ENCODE measurements around the gene ACSM4.
"Not testable (repeated sequence)": the region's sequence is repeated elsewhere in the genome, so short reads cannot be mapped to it uniquely, and the experiment has no call there.

Gene ACSM4

DNA sequence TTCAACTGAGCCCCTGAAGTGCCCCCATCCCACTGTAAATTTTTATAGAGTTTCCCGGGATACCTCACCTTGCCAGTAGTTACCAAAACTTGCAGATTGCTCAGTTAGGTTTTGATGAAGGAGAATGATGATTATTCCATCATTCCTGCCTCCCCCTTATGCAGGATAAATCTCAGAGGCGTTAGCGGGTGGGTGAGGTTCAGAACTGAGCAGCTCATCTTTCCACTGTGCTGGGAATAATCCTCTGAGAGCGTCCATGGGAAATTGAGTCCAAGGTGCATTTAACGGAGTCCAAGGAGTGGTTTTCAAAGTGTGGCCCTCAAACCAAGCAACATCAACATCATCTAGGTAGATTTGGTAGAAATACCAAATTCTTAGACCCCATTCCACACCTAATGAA lies 18.7 kb downstream of the ACSM4 start:
- TF ChIP-seq, protein P1, sequence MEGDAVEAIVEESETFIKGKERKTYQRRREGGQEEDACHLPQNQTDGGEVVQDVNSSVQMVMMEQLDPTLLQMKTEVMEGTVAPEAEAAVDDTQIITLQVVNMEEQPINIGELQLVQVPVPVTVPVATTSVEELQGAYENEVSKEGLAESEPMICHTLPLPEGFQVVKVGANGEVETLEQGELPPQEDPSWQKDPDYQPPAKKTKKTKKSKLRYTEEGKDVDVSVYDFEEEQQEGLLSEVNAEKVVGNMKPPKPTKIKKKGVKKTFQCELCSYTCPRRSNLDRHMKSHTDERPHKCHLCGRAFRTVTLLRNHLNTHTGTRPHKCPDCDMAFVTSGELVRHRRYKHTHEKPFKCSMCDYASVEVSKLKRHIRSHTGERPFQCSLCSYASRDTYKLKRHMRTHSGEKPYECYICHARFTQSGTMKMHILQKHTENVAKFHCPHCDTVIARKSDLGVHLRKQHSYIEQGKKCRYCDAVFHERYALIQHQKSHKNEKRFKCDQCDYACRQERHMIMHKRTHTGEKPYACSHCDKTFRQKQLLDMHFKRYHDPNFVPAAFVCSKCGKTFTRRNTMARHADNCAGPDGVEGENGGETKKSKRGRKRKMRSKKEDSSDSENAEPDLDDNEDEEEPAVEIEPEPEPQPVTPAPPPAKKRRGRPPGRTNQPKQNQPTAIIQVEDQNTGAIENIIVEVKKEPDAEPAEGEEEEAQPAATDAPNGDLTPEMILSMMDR (IDR thresholded peaks at IDR 0.05; ENCODE audit: borderline replicate concordance, control extremely low read depth, extremely low read depth, insufficient read depth, missing control alignments): no peak
- DNase-seq (ENCODE audit: low spot score): no peak
- in situ Hi-C loops (cut with MboI; ENCODE audit: low sequenced_read_pairs, unreplicated experiment): no loop called here

DNA sequence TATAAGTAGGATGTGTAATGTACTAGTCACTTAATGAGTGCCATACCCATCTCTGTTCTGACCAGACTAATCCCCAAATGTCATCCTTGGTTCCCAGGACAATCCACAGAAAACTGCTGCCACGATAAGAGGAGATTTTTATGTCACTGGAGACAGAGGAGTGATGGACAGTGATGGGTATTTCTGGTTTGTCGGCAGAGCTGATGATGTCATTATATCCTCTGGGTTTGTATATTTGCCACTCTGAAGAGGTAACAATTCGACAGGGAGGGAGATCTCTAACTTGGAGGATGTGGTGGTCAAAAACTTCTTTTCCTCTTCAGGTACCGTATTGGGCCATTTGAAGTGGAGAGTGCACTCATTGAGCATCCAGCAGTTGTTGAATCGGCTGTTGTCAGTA lies 20.3 kb downstream of the ACSM4 start:
- in situ Hi-C loops (cut with MboI; ENCODE audit: low sequenced_read_pairs, unreplicated experiment): no loop called here
- DNase-seq (ENCODE audit: low spot score): no peak
- TF ChIP-seq, protein P1 (IDR thresholded peaks at IDR 0.05; ENCODE audit: borderline replicate concordance, control extremely low read depth, extremely low read depth, insufficient read depth, missing control alignments): no peak

DNA sequence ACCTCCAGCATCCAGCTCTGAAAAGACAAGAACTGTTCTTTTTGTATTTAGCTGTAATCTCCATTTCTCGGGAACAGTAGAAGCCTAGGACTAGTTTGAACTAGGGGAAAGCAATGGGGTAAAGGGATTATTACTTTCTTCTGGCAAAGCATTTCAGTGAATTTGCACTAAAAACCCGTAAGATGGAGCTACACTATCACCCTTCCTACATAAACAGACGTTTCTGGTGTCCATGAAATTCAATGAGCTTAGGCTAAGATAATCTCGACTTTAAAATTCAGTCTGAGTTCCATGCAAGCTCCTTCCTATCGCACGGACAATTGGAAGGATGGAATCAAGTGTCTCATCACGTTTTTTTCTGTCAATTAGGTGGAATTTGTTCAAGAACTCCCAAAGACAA lies 24.0 kb downstream of the ACSM4 start:
- in situ Hi-C loops (cut with MboI; ENCODE audit: low sequenced_read_pairs, unreplicated experiment): no loop called here
- DNase-seq (ENCODE audit: low spot score): no peak
- TF ChIP-seq, protein P1 (IDR thresholded peaks at IDR 0.05; ENCODE audit: borderline replicate concordance, control extremely low read depth, extremely low read depth, insufficient read depth, missing control alignments): no peak

DNA sequence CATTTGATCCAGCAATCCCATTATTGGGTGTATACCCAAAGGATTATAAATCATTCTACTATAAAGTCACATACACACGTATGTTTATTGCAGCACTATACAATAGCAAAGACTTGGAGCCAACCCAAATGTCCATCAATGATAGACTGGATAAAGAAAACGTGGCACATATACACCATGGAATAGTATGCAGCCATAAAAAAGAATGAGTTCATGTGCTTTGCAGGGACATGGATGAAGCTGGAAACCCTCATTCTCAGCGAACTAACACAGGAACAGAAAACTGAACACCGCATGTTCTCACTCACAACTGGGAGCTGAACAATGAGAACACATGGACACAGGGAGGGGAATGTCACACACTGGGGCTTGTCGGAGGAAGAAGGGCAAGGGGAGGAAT lies 33.9 kb downstream of the ACSM4 start:
- in situ Hi-C loops (cut with MboI; ENCODE audit: low sequenced_read_pairs, unreplicated experiment); DNase-seq (ENCODE audit: low spot score): not testable (repeated sequence)

DNA sequence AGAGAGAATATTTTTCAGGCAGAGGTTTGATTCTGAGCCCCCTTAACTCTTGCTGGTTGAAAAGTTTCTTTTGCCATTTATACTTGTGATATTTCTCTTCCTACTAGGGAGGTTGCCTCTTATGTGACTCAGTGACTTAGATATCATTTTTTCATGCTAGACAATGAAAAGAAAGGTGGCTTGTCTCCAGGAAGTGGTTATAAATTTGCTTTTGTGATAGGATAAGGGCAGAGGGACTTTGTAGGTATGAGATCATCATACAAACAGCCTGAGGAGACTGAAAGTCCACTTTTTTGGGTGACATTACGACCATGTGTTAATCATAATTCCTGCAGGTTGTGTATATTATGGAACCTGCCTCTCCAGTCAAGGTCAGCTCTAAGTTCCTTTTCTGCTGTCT lies 35.8 kb downstream of the ACSM4 start:
- TF ChIP-seq, protein P1 (IDR thresholded peaks at IDR 0.05; ENCODE audit: borderline replicate concordance, control extremely low read depth, extremely low read depth, insufficient read depth, missing control alignments): no peak
- in situ Hi-C loops (cut with MboI; ENCODE audit: low sequenced_read_pairs, unreplicated experiment): no loop called here
- DNase-seq (ENCODE audit: low spot score): no peak

DNA sequence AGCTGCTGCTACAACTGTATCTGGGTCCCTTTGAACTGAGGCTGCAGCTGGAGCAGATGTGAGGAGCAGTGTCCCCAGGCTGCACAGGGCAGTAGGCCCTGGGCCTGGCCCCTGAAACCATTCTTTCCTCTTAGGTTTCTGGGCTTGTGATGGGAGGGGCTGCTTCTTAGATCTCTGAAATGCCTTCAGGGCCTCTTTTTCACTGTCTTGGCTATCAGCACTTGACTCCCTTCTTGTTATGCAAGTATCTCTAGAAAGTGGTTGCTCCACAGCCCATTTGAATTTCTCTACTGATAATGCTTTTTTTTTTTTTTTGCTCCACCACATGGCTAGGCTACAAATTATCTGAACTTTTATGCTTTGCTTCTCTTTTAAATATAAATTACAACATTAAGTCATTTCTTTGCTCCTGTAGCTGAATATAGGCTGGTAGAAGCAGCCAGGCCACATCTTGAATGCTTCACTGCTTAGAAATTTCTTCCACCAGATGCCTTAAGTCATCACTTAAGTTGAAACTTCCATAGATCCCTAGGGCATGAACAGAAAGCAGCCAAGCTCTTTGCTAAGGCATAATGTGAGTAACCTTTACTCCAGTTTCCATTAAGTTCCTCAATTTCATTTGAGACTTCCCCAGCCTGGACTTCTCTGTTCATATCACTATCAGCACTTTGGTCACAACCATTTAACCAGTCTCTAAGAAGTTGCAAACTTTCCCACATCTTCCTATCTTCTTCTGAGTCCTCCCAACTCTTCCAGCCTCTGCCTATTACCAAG lies 41.1 kb downstream of the ACSM4 start:
- in situ Hi-C loops (cut with MboI; ENCODE audit: low sequenced_read_pairs, unreplicated experiment): no loop called here
- TF ChIP-seq, protein P1 (IDR thresholded peaks at IDR 0.05; ENCODE audit: borderline replicate concordance, control extremely low read depth, extremely low read depth, insufficient read depth, missing control alignments): no peak
- no peak for DNase-seq (ENCODE audit: low spot score)

DNA sequence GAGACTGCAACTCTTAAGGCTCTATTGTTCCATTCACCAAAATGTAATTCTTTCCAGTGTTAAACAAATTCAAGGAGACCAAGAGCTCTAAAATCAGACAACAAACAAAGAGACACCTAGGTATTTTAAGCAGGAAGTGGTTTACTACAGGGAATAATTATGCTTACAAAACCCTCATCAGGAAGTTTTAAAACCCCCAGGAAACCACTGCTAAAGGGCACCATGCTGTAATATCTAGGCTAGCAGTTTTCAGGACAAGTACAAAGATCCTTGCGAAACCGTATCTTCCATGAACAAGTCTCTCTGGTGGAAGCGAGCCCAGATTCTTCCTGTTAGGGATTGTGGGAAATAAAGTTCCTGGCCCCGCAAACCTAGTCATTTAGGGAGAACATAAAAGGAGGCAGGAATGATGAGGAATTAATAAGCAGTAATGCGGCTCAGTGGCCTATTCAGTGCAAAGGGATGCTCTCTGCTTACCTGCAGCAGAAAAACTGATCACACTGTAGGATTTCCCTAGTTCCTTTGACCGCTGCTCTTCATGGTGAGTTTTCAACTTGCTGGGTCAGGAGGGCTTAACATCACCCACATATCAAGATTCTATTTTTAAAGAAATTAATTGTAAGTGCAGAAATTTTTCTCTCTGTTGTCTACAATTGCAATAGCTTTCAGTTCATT lies 42.8 kb downstream of the ACSM4 start:
- in situ Hi-C loops (cut with MboI; ENCODE audit: low sequenced_read_pairs, unreplicated experiment): no loop called here
- TF ChIP-seq, protein P1 (IDR thresholded peaks at IDR 0.05; ENCODE audit: borderline replicate concordance, control extremely low read depth, extremely low read depth, insufficient read depth, missing control alignments): no peak
- no peak for DNase-seq (ENCODE audit: low spot score)
